ENCODE results near the gene ZNF217.

DNA sequence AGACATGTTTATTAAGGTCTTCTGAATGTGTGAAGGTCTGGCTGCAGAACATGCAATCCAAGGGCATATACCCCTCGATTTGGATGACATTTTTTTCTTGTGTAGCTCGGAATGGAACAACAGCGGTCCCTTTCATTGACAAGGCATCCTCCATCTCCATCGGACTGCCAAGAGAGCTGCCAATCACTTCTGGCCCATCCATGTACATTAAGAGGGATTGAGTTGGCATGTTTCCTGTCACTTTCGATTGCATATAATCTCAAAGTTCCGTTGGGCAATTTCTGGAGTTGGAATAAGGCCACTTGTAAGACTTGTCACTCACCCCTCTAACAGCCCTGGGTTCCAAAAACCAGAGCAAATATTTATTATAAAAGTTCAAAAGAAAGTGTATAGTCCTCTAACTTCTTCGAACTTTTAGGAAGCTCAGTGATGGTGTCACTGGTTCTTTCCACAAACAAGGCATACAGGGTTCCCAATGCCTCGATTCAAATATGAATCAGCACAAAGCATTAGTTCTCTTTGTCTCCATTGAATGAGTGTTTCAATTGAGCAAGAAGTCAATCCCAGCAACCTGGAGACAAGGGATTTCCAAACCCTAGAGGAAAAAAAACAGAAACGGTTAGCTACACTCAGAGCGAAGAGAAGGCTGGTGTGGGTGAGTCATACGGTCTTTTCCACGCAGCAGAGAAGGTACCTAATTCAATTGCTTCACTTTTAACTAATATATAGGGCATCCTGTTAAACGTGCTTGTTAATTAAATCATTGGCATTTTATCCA is 10.9 kb downstream of the ZNF217 start:
- TF ChIP-seq, protein P1, sequence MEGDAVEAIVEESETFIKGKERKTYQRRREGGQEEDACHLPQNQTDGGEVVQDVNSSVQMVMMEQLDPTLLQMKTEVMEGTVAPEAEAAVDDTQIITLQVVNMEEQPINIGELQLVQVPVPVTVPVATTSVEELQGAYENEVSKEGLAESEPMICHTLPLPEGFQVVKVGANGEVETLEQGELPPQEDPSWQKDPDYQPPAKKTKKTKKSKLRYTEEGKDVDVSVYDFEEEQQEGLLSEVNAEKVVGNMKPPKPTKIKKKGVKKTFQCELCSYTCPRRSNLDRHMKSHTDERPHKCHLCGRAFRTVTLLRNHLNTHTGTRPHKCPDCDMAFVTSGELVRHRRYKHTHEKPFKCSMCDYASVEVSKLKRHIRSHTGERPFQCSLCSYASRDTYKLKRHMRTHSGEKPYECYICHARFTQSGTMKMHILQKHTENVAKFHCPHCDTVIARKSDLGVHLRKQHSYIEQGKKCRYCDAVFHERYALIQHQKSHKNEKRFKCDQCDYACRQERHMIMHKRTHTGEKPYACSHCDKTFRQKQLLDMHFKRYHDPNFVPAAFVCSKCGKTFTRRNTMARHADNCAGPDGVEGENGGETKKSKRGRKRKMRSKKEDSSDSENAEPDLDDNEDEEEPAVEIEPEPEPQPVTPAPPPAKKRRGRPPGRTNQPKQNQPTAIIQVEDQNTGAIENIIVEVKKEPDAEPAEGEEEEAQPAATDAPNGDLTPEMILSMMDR (IDR thresholded peaks at IDR 0.05): no peak
- no peak for TF ChIP-seq POLR2A (IDR thresholded peaks at IDR 0.05)
